ENCODE data around the gene EPN2. TPM values are rescaled to one million over a fixed set of nuclear protein-coding genes. Genes with fewer than 3 reads are reported as not detected.
"Not testable (repeated sequence)": the region's sequence is repeated elsewhere in the genome, so short reads cannot be mapped to it uniquely, and the experiment has no call there.

Gene EPN2
- total RNA-seq, 2 experiments from 2014 or later, result 20.1 to 20.4 TPM

GRCh38 chr17:19273731-19274130 is 36.6 kb downstream of the EPN2 start:
- H3K36me3 ChIP-seq (ENCODE audit: insufficient read depth, low read length), result no peaks in the 10 kb centered on the region
- ChIA-PET POLR2A (interaction anchor here (1.4 kb wide), 1 partner anchor 32 kb away, joined by 4 read pairs; no protein-coding TSS in a partner anchor), CTCF (ENCODE audit: unreplicated experiment) (no interaction called here)
- no peaks in the 10 kb centered on the region for H3K9me2 ChIP-seq (ENCODE audit: insufficient read depth, low read length)
- DNase-seq (ENCODE audit: low spot score), result no peak
- no peak for TF ChIP-seq CTCF (conservative IDR thresholded peaks at IDR 0.05; ENCODE audit: low read length)
- no peak overlapping the region for H3K27ac ChIP-seq (ENCODE audit: low read depth, low read length, poor library complexity, severe bottlenecking)
- H3K4me1 ChIP-seq (ENCODE audit: insufficient read depth, low read length, poor library complexity, severe bottlenecking), result peaks cover 49% of the 10 kb centered on the region
- BruUV-seq (replicated peaks), result no TSS peak
- H3K9me3 ChIP-seq (ENCODE audit: low read length), result no peaks in the 10 kb centered on the region
- H3K79me2 ChIP-seq (ENCODE audit: insufficient read depth, low read depth, low read length), result peaks cover 6% of the 10 kb centered on the region; the same call in 1 of the 2 replicates
- H3K4me2 ChIP-seq (ENCODE audit: low read length), result no peak overlapping the region
- H2AFZ ChIP-seq (ENCODE audit: low read length), result no peak overlapping the region
- H3K4me3 ChIP-seq (ENCODE audit: low read depth, low read length, poor library complexity, severe bottlenecking), result no peak overlapping the region
- intact Hi-C loops (cut with micrococcal nuclease; ENCODE audit: unreplicated experiment), result no loop called here
- H4K20me1 ChIP-seq (ENCODE audit: insufficient read depth, low read length), result no peaks in the 10 kb centered on the region

- Histone ChIP-seq H3K9me3 (ENCODE audit: low read length) (no peaks in the 10 kb centered on the region), H2AFZ (ENCODE audit: low read length) (no peak overlapping the region), H3K79me2 (ENCODE audit: insufficient read depth, low read depth, low read length) (peaks cover 4% of the 10 kb centered on the region; the same call in 1 of the 2 replicates), H4K20me1 (ENCODE audit: insufficient read depth, low read length) (no peaks in the 10 kb centered on the region), H3K4me3 (ENCODE audit: low read depth, low read length, poor library complexity, severe bottlenecking) (no peak overlapping the region), H3K27ac (ENCODE audit: low read depth, low read length, poor library complexity, severe bottlenecking) (no peak overlapping the region), H3K36me3 (ENCODE audit: insufficient read depth, low read length) (no peaks in the 10 kb centered on the region), H3K4me2 (ENCODE audit: low read length) (no peak overlapping the region), H3K9me2 (ENCODE audit: insufficient read depth, low read length) (no peaks in the 10 kb centered on the region), H3K4me1 (ENCODE audit: insufficient read depth, low read length, poor library complexity, severe bottlenecking) (peaks cover 38% of the 10 kb centered on the region)
- BruUV-seq (replicated peaks), result no TSS peak
- no peak for TF ChIP-seq CTCF (conservative IDR thresholded peaks at IDR 0.05; ENCODE audit: low read length)
- ChIA-PET CTCF (ENCODE audit: unreplicated experiment) (no interaction called here), POLR2A (no interaction called here)
- no peak for DNase-seq (ENCODE audit: low spot score)
- intact Hi-C loops (cut with micrococcal nuclease; ENCODE audit: unreplicated experiment), result no loop called here
Observed at GRCh38 chr17:19274893-19275292, 37.7 kb downstream of the EPN2 start.

GRCh38 chr17:19275457-19276127 is 38.4 kb downstream of the EPN2 start:
- no TSS peak for BruUV-seq (replicated peaks)
- no peaks in the 10 kb centered on the region for H3K9me2 ChIP-seq (ENCODE audit: insufficient read depth, low read length)
- no peak for DNase-seq (ENCODE audit: low spot score)
- no peak overlapping the region for H3K4me2 ChIP-seq (ENCODE audit: low read length)
- no peak overlapping the region for H3K27ac ChIP-seq (ENCODE audit: low read depth, low read length, poor library complexity, severe bottlenecking)
- no peak overlapping the region for H3K4me3 ChIP-seq (ENCODE audit: low read depth, low read length, poor library complexity, severe bottlenecking)
- ChIA-PET POLR2A (interaction anchor here (0.5 kb wide), 1 partner anchor 149 kb away, joined by 4 read pairs; no protein-coding TSS in a partner anchor), CTCF (ENCODE audit: unreplicated experiment) (no interaction called here)
- no peaks in the 10 kb centered on the region for H4K20me1 ChIP-seq (ENCODE audit: insufficient read depth, low read length)
- TF ChIP-seq EZH2phosphoT487 (IDR thresholded peaks at IDR 0.05; ENCODE audit: borderline replicate concordance, low read depth, low read length) (no peak), CTCF (conservative IDR thresholded peaks at IDR 0.05; ENCODE audit: low read length) (no peak)
- H3K4me1 ChIP-seq (ENCODE audit: insufficient read depth, low read length, poor library complexity, severe bottlenecking), result peaks cover 31% of the 10 kb centered on the region
- H3K79me2 ChIP-seq (ENCODE audit: insufficient read depth, low read depth, low read length), result no peaks in the 10 kb centered on the region
- H3K36me3 ChIP-seq (ENCODE audit: insufficient read depth, low read length), result no peaks in the 10 kb centered on the region
- no peak overlapping the region for H2AFZ ChIP-seq (ENCODE audit: low read length)
- intact Hi-C loops (cut with micrococcal nuclease; ENCODE audit: unreplicated experiment), result no loop called here
- H3K9me3 ChIP-seq (ENCODE audit: low read length), result no peaks in the 10 kb centered on the region

GRCh38 chr17:19278284-19278683 is 41.1 kb downstream of the EPN2 start:
- BruUV-seq (replicated peaks); H3K4me2 ChIP-seq (ENCODE audit: low read length); H3K27ac ChIP-seq (ENCODE audit: low read depth, low read length, poor library complexity, severe bottlenecking); H3K9me3 ChIP-seq (ENCODE audit: low read length); H3K36me3 ChIP-seq (ENCODE audit: insufficient read depth, low read length); DNase-seq (ENCODE audit: low spot score); H3K4me1 ChIP-seq (ENCODE audit: insufficient read depth, low read length, poor library complexity, severe bottlenecking); H3K79me2 ChIP-seq (ENCODE audit: insufficient read depth, low read depth, low read length); H2AFZ ChIP-seq (ENCODE audit: low read length); intact Hi-C loops (cut with micrococcal nuclease; ENCODE audit: unreplicated experiment); H3K4me3 ChIP-seq (ENCODE audit: low read depth, low read length, poor library complexity, severe bottlenecking); H4K20me1 ChIP-seq (ENCODE audit: insufficient read depth, low read length); H3K9me2 ChIP-seq (ENCODE audit: insufficient read depth, low read length): not testable (repeated sequence)
- ChIA-PET CTCF (ENCODE audit: unreplicated experiment) (interaction anchor here (0.6 kb wide), 1 partner anchor 32 kb away, joined by 4 read pairs; no protein-coding TSS in a partner anchor), POLR2A (interaction anchor here (0.6 to 0.7 kb wide), 2 partner anchors 16 to 39 kb away, joined by 4 read pairs; no protein-coding TSS in a partner anchor)

Measured in OCI-LY7 (cell line).